IPS DF 19.7 (cell line): ENCODE data around the gene RAMACL.
"Not testable (repeated sequence)": the region's sequence is repeated elsewhere in the genome, so short reads cannot be mapped to it uniquely, and the experiment has no call there.

Experiments used
- DNase-seq: peaks from one replicate; pipeline ENCODE4 v3.0.0-alpha.2; 2013; ENCODE audit warnings: low read depth, low spot score

The RAMACL gene

GRCh38 chr6:166586424-166587156 lies at the start of gene RAMACL:
RAMACL (minus strand) TSS chr6:166586678; CDS start chr6:166586477, 201 bp downstream.
- peak; percentile 35 for DNase-seq

- no peak for DNase-seq
Measured at GRCh38 chr6:166635013-166635970, 48.8 kb upstream of the RAMACL start.

GRCh38 chr6:166634581-166634980 lies 48.1 kb upstream of the RAMACL start:
- DNase-seq: not testable (repeated sequence)

- no peak for DNase-seq
Measured at GRCh38 chr6:166633732-166634535, 47.5 kb upstream of the RAMACL start.

- DNase-seq: no peak
Measured at GRCh38 chr6:166632731-166633130, 46.3 kb upstream of the RAMACL start.

- DNase-seq: no peak
Measured at GRCh38 chr6:166630462-166630861, 44.0 kb upstream of the RAMACL start.

GRCh38 chr6:166629628-166630027 lies 43.1 kb upstream of the RAMACL start:
- no peak for DNase-seq

GRCh38 chr6:166627875-166628801 lies 41.7 kb upstream of the RAMACL start:
- DNase-seq: no peak

GRCh38 chr6:166627033-166627874 lies 40.8 kb upstream of the RAMACL start, which contains the start of gene RPS6KA2:
RPS6KA2 (minus strand) TSS chr6:166627251; CDS start chr6:166627019, 232 bp downstream.
- peak; percentile 93 for DNase-seq

- DNase-seq: no peak
Measured at GRCh38 chr6:166626177-166627032, 39.9 kb upstream of the RAMACL start.

- no peak for DNase-seq
Measured at GRCh38 chr6:166625356-166625755, 38.9 kb upstream of the RAMACL start.

GRCh38 chr6:166624275-166624674 lies 37.8 kb upstream of the RAMACL start:
- DNase-seq: no peak

- no peak for DNase-seq
Measured at GRCh38 chr6:166623318-166623717, 36.8 kb upstream of the RAMACL start.

GRCh38 chr6:166621114-166621540 lies 34.6 kb upstream of the RAMACL start:
- DNase-seq: peak; percentile 60

GRCh38 chr6:166620478-166621113 lies 34.1 kb upstream of the RAMACL start:
- DNase-seq: no peak

- no peak for DNase-seq
Measured at GRCh38 chr6:166619912-166620311, 33.4 kb upstream of the RAMACL start.

- DNase-seq: no peak
Measured at GRCh38 chr6:166618866-166619761, 32.6 kb upstream of the RAMACL start.
